ENCODE measurements around the gene RBFOX1.

RBFOX1 gene

GRCh38 chr16:7422036-7422888, 89.6 kb downstream of the RBFOX1 start:
- no peak for DNase-seq

- DNase-seq, result no peak
Measured at GRCh38 chr16:7423434-7424044, 90.9 kb downstream of the RBFOX1 start.

- DNase-seq, result no peak
Measured at GRCh38 chr16:7426161-7426560, 93.5 kb downstream of the RBFOX1 start.

- no peak for DNase-seq
Measured at GRCh38 chr16:7431723-7432122, 99.1 kb downstream of the RBFOX1 start.

- DNase-seq, result no peak
Measured at GRCh38 chr16:7436306-7436705, 103.7 kb downstream of the RBFOX1 start.

- DNase-seq, result no peak
Measured at GRCh38 chr16:7437135-7437804, 104.6 kb downstream of the RBFOX1 start.

- no peak for DNase-seq
Measured at GRCh38 chr16:7437843-7438242, 105.2 kb downstream of the RBFOX1 start.

- DNase-seq, result no peak
Measured at GRCh38 chr16:7438601-7439000, 106.0 kb downstream of the RBFOX1 start.

GRCh38 chr16:7439518-7439917, 106.9 kb downstream of the RBFOX1 start:
- no peak for DNase-seq

GRCh38 chr16:7440886-7441400, 108.3 kb downstream of the RBFOX1 start:
- DNase-seq, result no peak

- DNase-seq, result no peak
Measured at GRCh38 chr16:7442050-7442449, 109.4 kb downstream of the RBFOX1 start.

GRCh38 chr16:7443142-7443541, 110.5 kb downstream of the RBFOX1 start:
- no peak for DNase-seq

- DNase-seq, result no peak
Measured at GRCh38 chr16:7443648-7444365, 111.2 kb downstream of the RBFOX1 start.

- DNase-seq, result no peak
Measured at GRCh38 chr16:7449306-7449705, 116.7 kb downstream of the RBFOX1 start.

- no peak for DNase-seq
Measured at GRCh38 chr16:7449808-7450207, 117.2 kb downstream of the RBFOX1 start.

GRCh38 chr16:7450440-7450839, 117.8 kb downstream of the RBFOX1 start:
- no peak for DNase-seq

- DNase-seq, result no peak
Measured at GRCh38 chr16:7452090-7452489, 119.4 kb downstream of the RBFOX1 start.

- DNase-seq, result no peak
Measured at GRCh38 chr16:7456211-7456610, 123.6 kb downstream of the RBFOX1 start.

GRCh38 chr16:7458144-7458543, 125.5 kb downstream of the RBFOX1 start:
- DNase-seq, result no peak

GRCh38 chr16:7470344-7470743, 137.7 kb downstream of the RBFOX1 start:
- no peak for DNase-seq

GRCh38 chr16:7471268-7471667, 138.6 kb downstream of the RBFOX1 start:
- DNase-seq, result no peak

GRCh38 chr16:7482032-7482431, 149.4 kb downstream of the RBFOX1 start:
- DNase-seq, result no peak

Data from EL (cell line).